ENCODE data around the gene TBC1D3B. TPM values are rescaled to one million over a fixed set of nuclear protein-coding genes. Genes with fewer than 3 reads are reported as not detected.
"Not testable (repeated sequence)": the region's sequence is repeated elsewhere in the genome, so short reads cannot be mapped to it uniquely, and the experiment has no call there.

The TBC1D3B gene
- total and polyA plus RNA-seq, 2 donors (not counting 3 experiments of a cell fraction or from before 2014, with no cell fraction given), result 0.81 to 3.3 TPM

DNA sequence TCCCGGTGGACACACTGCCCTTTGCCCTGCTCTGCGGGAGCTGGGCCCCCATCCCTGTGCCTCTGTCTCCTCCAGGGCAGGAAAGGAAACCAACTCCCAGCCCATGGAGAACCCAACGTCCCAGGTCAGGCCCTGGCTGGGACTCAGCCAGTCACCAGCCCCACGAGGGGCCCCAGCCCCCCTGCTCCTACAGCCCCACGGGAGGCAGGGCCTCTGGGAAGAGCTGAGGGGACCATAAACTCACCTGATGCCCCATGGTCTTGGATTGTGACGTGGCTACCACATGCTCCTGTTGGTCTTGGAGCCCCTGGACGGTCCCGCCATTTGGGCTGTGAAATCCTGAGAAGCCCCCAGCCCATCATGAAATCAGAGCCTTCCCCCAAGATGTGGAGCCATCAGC lies 7.6 kb downstream of the TBC1D3B start:
- H3K9me1 ChIP-seq (replicated peaks; ENCODE audit: control insufficient read depth, extremely low read depth, insufficient read depth, low read length); H2AFZ ChIP-seq (ENCODE audit: low read depth, low read length); FAIRE-seq; H3K9ac ChIP-seq (replicated peaks; ENCODE audit: extremely low read depth, insufficient read depth, low read length); POLR2A ChIA-PET; DNase-seq (ENCODE audit: low read depth, low spot score); H3K27me3 ChIP-seq (ENCODE audit: control insufficient read depth in 2 of 2, insufficient read depth in 2 of 2, low read length in 2 of 2); CTCF ChIA-PET; H3K4me2 ChIP-seq (ENCODE audit: insufficient read depth, low read length); intact Hi-C loops (cut with micrococcal nuclease); BruUV-seq (replicated peaks); H3K4me3 ChIP-seq (replicated peaks in 1 of 3; ENCODE audit: insufficient read depth in 1 of 3, low read depth in 1 of 3, low read length in 3 of 3); H3K79me2 ChIP-seq (ENCODE audit: control insufficient read depth, insufficient read depth, low read length); dilution Hi-C loops (cut with MboI; ENCODE audit: extremely low pct_ligation_motif_present, low sequenced_read_pairs); H4K20me1 ChIP-seq (replicated peaks; ENCODE audit: control insufficient read depth, extremely low read depth, insufficient read depth, low read length); H3K36me3 ChIP-seq (ENCODE audit: control insufficient read depth in 2 of 2, extremely low read depth in 1 of 2, insufficient read depth in 2 of 2, low read length in 2 of 2); H3K4me1 ChIP-seq (ENCODE audit: control insufficient read depth, extremely low read depth, insufficient read depth, low read length); H3K9me3 ChIP-seq (replicated peaks; ENCODE audit: control insufficient read depth, insufficient read depth, low read length); H3K27ac ChIP-seq (ENCODE audit: insufficient read depth, low read depth, low read length): not testable (repeated sequence)

GRCh38 chr17:36153895-36154610 lies 22.4 kb downstream of the TBC1D3B start:
- Histone ChIP-seq H3K9ac (replicated peaks; ENCODE audit: extremely low read depth, insufficient read depth, low read length) (no peak overlapping the region), H4K20me1 (replicated peaks; ENCODE audit: control insufficient read depth, extremely low read depth, insufficient read depth, low read length) (no peaks in the 10 kb centered on the region), H3K4me2 (ENCODE audit: insufficient read depth, low read length) (no peak overlapping the region), H3K79me2 (ENCODE audit: control insufficient read depth, insufficient read depth, low read length) (no peaks in the 10 kb centered on the region), H3K4me1 (ENCODE audit: control insufficient read depth, extremely low read depth, insufficient read depth, low read length) (no peaks in the 10 kb centered on the region), H3K27ac (ENCODE audit: insufficient read depth, low read depth, low read length) (no peak overlapping the region), H3K9me3 (replicated peaks; ENCODE audit: control insufficient read depth, insufficient read depth, low read length) (no peaks in the 10 kb centered on the region), H2AFZ (ENCODE audit: low read depth, low read length) (no peak overlapping the region), H3K9me1 (replicated peaks; ENCODE audit: control insufficient read depth, extremely low read depth, insufficient read depth, low read length) (no peaks in the 10 kb centered on the region), H3K36me3 (ENCODE audit: control insufficient read depth in 2 of 2, extremely low read depth in 1 of 2, insufficient read depth in 2 of 2, low read length in 2 of 2) (no peaks in the 10 kb centered on the region), H3K4me3 (replicated peaks in 1 of 3; ENCODE audit: insufficient read depth in 1 of 3, low read depth in 1 of 3, low read length in 3 of 3) (no peak overlapping the region), H3K27me3 (ENCODE audit: control insufficient read depth in 2 of 2, insufficient read depth in 2 of 2, low read length in 2 of 2) (peaks cover 3 to 8% of the 10 kb centered on the region in 2 experiments)
- ChIA-PET POLR2A (no interaction called here), CTCF (no interaction called here)
- no peak for DNase-seq (ENCODE audit: low read depth, low spot score)
- dilution Hi-C loops (cut with MboI; ENCODE audit: extremely low pct_ligation_motif_present, low sequenced_read_pairs), result no loop called here
- TF ChIP-seq MYC (IDR thresholded peaks at IDR 0.05; ENCODE audit: low read depth, low read length), result no peak
- TF ChIP-seq, protein P1, sequence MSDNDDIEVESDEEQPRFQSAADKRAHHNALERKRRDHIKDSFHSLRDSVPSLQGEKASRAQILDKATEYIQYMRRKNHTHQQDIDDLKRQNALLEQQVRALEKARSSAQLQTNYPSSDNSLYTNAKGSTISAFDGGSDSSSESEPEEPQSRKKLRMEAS (IDR thresholded peaks at IDR 0.05; ENCODE audit: insufficient read depth, insufficient read length), result no peak
- TF ChIP-seq POLR2A (IDR thresholded peaks at IDR 0.05; ENCODE audit: low read depth, low read length), result no peak
- no peak for TF ChIP-seq GATA2 (IDR thresholded peaks at IDR 0.05; ENCODE audit: insufficient read depth, insufficient read length, low read depth, low read length)
- TF ChIP-seq EZH2 (IDR thresholded peaks at IDR 0.05; ENCODE audit: borderline replicate concordance, low read depth, low read length, severe bottlenecking), result no peak
- no peak for TF ChIP-seq JUN (IDR thresholded peaks at IDR 0.05; ENCODE audit: borderline replicate concordance, insufficient read depth, insufficient read length, low read depth)
- no peak for TF ChIP-seq FOS (IDR thresholded peaks at IDR 0.05; ENCODE audit: borderline replicate concordance, insufficient read depth, low read length)
- TF ChIP-seq POLR2AphosphoS5 (IDR thresholded peaks at IDR 0.05; ENCODE audit: insufficient read depth, low read depth, low read length), result no peak
- TF ChIP-seq, protein P2, sequence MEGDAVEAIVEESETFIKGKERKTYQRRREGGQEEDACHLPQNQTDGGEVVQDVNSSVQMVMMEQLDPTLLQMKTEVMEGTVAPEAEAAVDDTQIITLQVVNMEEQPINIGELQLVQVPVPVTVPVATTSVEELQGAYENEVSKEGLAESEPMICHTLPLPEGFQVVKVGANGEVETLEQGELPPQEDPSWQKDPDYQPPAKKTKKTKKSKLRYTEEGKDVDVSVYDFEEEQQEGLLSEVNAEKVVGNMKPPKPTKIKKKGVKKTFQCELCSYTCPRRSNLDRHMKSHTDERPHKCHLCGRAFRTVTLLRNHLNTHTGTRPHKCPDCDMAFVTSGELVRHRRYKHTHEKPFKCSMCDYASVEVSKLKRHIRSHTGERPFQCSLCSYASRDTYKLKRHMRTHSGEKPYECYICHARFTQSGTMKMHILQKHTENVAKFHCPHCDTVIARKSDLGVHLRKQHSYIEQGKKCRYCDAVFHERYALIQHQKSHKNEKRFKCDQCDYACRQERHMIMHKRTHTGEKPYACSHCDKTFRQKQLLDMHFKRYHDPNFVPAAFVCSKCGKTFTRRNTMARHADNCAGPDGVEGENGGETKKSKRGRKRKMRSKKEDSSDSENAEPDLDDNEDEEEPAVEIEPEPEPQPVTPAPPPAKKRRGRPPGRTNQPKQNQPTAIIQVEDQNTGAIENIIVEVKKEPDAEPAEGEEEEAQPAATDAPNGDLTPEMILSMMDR (IDR thresholded peaks at IDR 0.05; ENCODE audit: extremely low read depth in 1 of 2, insufficient read depth in 1 of 2, low read depth in 1 of 2, low read length in 2 of 2), result no peak
- BruUV-seq (replicated peaks), result no TSS peak
- no peak for FAIRE-seq
- intact Hi-C loops (cut with micrococcal nuclease), result no loop called here

Data from endothelial cell of umbilical vein (primary cell).